Tibial artery (tissue), 4 donors: Measurements from ENCODE around the gene TSPO.
A peak's percentile ranks its signal among the peaks of the same experiment; 100 is the strongest.

Source experiments
- DNase-seq, 2 donors: peaks; one replicate each; pipeline ENCODE4 v3.0.0-alpha.2; 2019
- H3K27ac ChIP-seq, 2 donors: fragments of 200-600 bp; sonication (generic) in 1 of 2; 1 replicate in 1 of 2; 2 replicates in 1 of 2; pipeline ENCODE4 v1.5.1; 2018 to 2019; ENCODE audit warnings: mild to moderate bottlenecking in 1 of 2
- H3K27me3 ChIP-seq, 2 donors: fragments of 200-600 bp; sonication (generic) in 1 of 2; one replicate each; pipeline versions ENCODE4 v1.5.1 to v1.6.0; 2016 to 2019
- H3K36me3 ChIP-seq, 3 donors: fragments of 200-600 bp; sonication (generic) in 2 of 3; one replicate each; pipeline ENCODE4 v1.5.1; 2016 to 2019; ENCODE audit warnings: mild to moderate bottlenecking in 2 of 3
- H3K4me1 ChIP-seq, 4 donors: fragments of 200-600 bp; sonication (generic) in 2 of 4; 1 replicate in 3 of 4; 2 replicates in 1 of 4; pipeline ENCODE4 v1.5.1; 2016 to 2019
- H3K4me3 ChIP-seq, 2 donors: fragments of 200-600 bp; sonication (generic) in 1 of 2; 1 replicate in 1 of 2; 2 replicates in 1 of 2; pipeline ENCODE4 v1.5.1; 2018 to 2019; ENCODE audit warnings: mild to moderate bottlenecking in 2 of 2
- H3K9me3 ChIP-seq, 3 donors: fragments of 200-600 bp; sonication (generic) in 1 of 3; one replicate each; pipeline ENCODE4 v1.5.1; 2016 to 2019
- intact Hi-C: fragments of 100-400 bp; cut with DNase I; formaldehyde crosslinking; loops from one replicate; pipeline ENCODE4 v1.15.0; 2023; ENCODE audit warnings: low total_unique reads
- TF ChIP-seq, protein P1 (sequence below), 2 experiments: fragments of 200-600 bp in 1 of 2; fragments of 450-650 bp in 1 of 2; IDR thresholded peaks; one replicate each; pipeline ENCODE4 v1.5.1; 2017 to 2019; ENCODE audit warnings: antibody characterized with exemption in 2 of 2, mild to moderate bottlenecking in 1 of 2, moderate library complexity in 1 of 2

TSPO gene

DNA sequence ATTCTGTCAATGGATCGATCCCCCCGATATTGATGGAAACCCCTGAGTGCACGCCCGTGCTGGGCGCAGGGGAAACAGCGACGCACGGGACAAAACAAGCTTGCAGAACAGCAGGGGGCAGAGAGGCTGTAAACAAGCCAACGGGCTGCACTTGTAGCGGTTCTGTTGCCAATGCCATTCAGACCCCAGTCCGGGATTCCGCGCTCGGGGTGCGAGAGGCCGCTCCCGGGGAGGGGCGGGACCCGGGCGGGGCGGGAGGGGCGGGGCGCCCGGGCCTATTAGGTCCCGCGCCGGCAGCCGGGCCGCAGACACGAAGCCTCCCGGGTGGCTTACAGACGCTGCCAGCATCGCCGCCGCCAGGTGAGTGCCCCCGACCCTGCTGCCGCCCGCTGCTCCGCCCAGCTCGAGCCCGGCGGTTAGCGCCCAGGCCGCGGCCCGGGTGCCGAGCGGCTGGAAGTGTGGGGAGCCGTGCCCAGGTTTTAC is 40.9 kb upstream of the TSPO start, which contains the start of gene BIK:
Gene BIK (plus strand): TSS at position 307 of the 483 bp plus-strand sequence. CDS start 13,273 bp downstream, outside the sequence.
- DNase-seq, result peak in 1 of 2 donors; percentile 39
- intact Hi-C loops, result no loop called here
- Histone ChIP-seq H3K9me3 (no peaks in the 10 kb centered on the region), H3K27me3 (peaks cover 0 to 54% of the 10 kb centered on the region in 2 donors), H3K4me3 (peak within 1 kb of the TSS; percentile 45 to 61), H3K4me1 (peaks cover 5 to 20% (median 19%) of the 10 kb centered on the region in 4 donors), H3K27ac (no peak within 1 kb of the TSS), H3K36me3 (no peaks in the 10 kb centered on the region)
- TF ChIP-seq, protein P1, sequence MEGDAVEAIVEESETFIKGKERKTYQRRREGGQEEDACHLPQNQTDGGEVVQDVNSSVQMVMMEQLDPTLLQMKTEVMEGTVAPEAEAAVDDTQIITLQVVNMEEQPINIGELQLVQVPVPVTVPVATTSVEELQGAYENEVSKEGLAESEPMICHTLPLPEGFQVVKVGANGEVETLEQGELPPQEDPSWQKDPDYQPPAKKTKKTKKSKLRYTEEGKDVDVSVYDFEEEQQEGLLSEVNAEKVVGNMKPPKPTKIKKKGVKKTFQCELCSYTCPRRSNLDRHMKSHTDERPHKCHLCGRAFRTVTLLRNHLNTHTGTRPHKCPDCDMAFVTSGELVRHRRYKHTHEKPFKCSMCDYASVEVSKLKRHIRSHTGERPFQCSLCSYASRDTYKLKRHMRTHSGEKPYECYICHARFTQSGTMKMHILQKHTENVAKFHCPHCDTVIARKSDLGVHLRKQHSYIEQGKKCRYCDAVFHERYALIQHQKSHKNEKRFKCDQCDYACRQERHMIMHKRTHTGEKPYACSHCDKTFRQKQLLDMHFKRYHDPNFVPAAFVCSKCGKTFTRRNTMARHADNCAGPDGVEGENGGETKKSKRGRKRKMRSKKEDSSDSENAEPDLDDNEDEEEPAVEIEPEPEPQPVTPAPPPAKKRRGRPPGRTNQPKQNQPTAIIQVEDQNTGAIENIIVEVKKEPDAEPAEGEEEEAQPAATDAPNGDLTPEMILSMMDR (IDR thresholded peaks at IDR 0.05), result peak in 1 of 2 experiments; percentile 17

DNA sequence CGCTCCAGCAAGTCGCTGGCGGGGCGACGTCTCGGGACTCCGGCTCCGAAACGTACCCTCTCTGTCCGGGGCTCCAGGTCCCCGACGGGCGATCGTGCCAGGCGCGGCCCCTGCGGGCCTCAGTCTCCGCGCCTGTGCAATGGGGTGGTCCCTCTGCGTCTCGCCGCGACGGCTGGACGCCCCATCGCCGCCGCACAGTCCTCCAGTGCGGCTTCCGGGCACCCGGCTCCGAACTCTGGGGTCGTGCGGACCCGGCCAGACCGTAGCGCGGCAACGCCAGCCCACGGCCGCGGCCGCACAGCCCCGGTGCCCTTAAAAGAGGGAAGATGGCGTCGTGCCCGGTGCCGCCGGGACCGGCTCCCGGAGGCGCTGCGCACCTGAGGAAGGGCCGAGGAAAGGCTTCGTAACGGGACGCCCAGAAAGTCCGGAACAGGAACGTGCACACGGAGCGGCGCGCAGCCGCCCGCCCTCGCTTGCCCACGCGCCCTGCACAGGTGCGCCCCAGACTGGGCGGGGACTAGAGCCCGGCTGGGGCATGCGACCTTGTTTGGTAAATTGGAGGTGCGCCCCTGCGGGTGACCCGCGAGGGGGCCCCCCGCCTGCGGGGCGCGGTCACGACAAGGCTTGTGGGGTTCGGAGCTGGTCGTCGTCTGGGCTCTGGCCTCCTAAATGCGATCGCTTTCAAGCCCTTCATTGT is 40.3 kb upstream of the TSPO start:
- intact Hi-C loops, result no loop called here
- DNase-seq, result no peak
- no peak overlapping the region for H3K27ac ChIP-seq

DNA sequence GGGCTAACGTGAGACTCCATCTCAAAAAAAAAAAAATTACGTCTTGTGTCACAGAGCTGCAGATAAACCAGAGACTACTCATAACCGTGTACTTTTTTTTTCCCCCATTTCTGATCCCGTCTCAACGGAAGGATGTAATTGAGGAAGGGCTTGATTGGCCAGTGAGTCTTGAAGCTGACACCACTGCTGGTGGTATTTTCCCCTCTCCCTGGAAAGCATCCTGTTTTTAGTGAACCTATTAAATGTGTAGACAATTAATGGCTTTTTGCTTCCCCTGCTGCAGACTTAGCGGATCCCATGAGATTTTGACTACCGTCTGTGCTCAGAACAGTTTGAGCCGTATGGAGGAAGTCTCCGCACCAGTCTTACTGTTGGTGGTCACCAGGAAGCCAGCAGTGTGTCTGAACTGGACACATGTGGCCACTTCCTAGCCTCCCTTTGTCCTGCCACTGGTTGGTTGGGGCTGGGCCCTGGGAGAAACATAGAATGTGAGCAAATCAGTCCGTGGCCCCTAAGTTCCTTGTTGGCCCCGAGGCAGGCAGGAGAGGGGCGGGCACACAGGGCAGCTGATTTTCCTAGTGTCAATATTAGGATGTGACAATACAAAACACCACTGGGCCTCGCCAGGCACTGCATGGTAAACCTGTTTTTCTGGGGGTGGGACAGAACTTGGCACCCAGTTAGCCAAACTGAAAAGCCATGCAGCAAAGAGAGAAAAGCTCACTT is 37.7 kb upstream of the TSPO start:
- no peak overlapping the region for H3K27ac ChIP-seq
- no peak for DNase-seq
- H3K36me3 ChIP-seq, result no peaks in the 10 kb centered on the region
- no peaks in the 10 kb centered on the region for H3K9me3 ChIP-seq
- intact Hi-C loops, result no loop called here
- TF ChIP-seq, protein P1 (IDR thresholded peaks at IDR 0.05), result no peak
- peaks cover 0 to 72% of the 10 kb centered on the region in 2 donors for H3K27me3 ChIP-seq
- H3K4me1 ChIP-seq, result peaks cover 5 to 20% (median 19%) of the 10 kb centered on the region in 4 donors
- no peak overlapping the region for H3K4me3 ChIP-seq

More for the DNA sequence above, 40.3 kb upstream of the TSPO start:
- no peaks in the 10 kb centered on the region for H3K36me3 ChIP-seq
- no peaks in the 10 kb centered on the region for H3K9me3 ChIP-seq
- TF ChIP-seq, protein P1 (IDR thresholded peaks at IDR 0.05), result no peak
- H3K4me3 ChIP-seq, result peak overlapping the region; percentile 45 to 61
- H3K27me3 ChIP-seq, result peaks cover 0 to 60% of the 10 kb centered on the region in 2 donors
- H3K4me1 ChIP-seq, result peaks cover 5 to 20% (median 19%) of the 10 kb centered on the region in 4 donors

DNA sequence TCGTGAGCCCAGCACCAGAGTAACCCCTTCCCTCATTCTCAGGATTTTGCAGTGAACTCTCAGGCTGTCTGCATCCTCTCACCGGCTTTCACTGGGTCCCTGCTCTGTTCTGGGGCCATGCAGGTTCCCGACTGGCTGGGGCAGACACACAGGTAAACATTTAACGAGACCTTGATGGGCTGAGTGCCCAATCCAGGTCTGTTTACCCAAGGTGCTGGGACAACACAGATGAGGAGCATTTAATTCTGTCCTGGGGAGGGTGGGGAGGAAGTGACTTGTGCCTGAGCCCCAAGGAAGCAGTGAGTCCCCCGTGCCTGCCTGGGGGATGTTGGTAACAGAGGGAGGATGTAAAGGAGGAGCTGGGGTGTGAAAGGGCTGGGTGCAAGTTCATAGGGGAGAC is 36.4 kb upstream of the TSPO start:
- Histone ChIP-seq H3K9me3 (no peaks in the 10 kb centered on the region), H3K4me3 (no peak overlapping the region), H3K36me3 (no peaks in the 10 kb centered on the region), H3K4me1 (peaks cover 5 to 19% (median 18%) of the 10 kb centered on the region in 4 donors), H3K27ac (no peak overlapping the region), H3K27me3 (peaks cover 0 to 71% of the 10 kb centered on the region in 2 donors)
- TF ChIP-seq, protein P1 (IDR thresholded peaks at IDR 0.05), result no peak
- intact Hi-C loops, result no loop called here
- no peak for DNase-seq

DNA sequence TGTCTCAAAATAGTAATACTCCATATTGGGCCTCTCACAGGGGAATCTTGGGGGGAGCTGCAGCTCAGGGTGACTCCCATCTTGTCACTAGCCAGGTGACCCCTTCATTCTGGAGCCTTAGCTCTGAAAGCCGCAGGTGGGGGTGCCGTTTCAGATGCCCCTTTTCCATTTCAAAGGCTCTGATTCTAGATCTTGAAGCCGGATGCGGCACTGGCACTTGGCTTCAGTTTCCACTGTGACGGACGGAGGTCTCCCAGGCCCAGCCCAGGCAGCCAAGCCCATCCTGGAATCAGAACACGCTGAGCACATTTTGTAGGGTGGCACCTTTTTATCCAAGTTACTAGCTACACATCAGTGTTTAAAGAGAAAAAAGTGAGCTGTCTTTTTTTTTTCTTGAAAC is 34.4 kb upstream of the TSPO start:
- intact Hi-C loops, result no loop called here
- Histone ChIP-seq H3K9me3 (no peaks in the 10 kb centered on the region), H3K4me1 (no peaks in the 10 kb centered on the region), H3K27me3 (peaks cover 0 to 52% of the 10 kb centered on the region in 2 donors), H3K36me3 (no peaks in the 10 kb centered on the region), H3K27ac (no peak overlapping the region), H3K4me3 (no peak overlapping the region)
- TF ChIP-seq, protein P1 (IDR thresholded peaks at IDR 0.05), result no peak
- no peak for DNase-seq
